B cell (primary cell): ENCODE data around the gene MT1G.

Experiments
- CTCF ChIP-seq: fragments of 200-600 bp; IDR thresholded peaks from one replicate; pipeline ENCODE4 v1.8.0; 2022; ENCODE audit warnings: antibody characterized with exemption, mild to moderate bottlenecking
- EZH2 ChIP-seq: IDR thresholded peaks from 2 replicates; pipeline ENCODE4 v1.6.1; 2012; ENCODE audit warnings: borderline replicate concordance, low read depth, mild to moderate bottlenecking, moderate library complexity, low read length; ENCODE audit not compliant: insufficient read depth, poor library complexity, severe bottlenecking

GRCh38 chr16:56633535-56633934 is 34.3 kb downstream of the MT1G start:
- no peak for TF ChIP-seq EZH2
- no peak for TF ChIP-seq CTCF
